Neuronal stem cell (in vitro differentiated cells): ENCODE measurements around the gene ZBBX.

Experiments used
- DNase-seq: peaks from one replicate; pipeline ENCODE4 v3.0.0-alpha.2; 2013; ENCODE audit warnings: low spot score
- H2AFZ ChIP-seq: one replicate; pipeline ENCODE4 v1.6.1; 2013; ENCODE audit warnings: mild to moderate bottlenecking, low read length, inconsistent platforms
- H2AK5ac ChIP-seq: 2 replicates; pipeline ENCODE4 v1.6.1; 2013; ENCODE audit warnings: low read depth, mild to moderate bottlenecking, inconsistent platforms, low read length, moderate library complexity, mixed read lengths
- H2BK120ac ChIP-seq: 2 replicates; pipeline ENCODE4 v1.6.1; 2013; ENCODE audit warnings: low read depth, mild to moderate bottlenecking, inconsistent platforms, low read length, moderate library complexity, mixed read lengths
- H2BK12ac ChIP-seq: one replicate; pipeline ENCODE4 v1.6.1; 2013; ENCODE audit warnings: low read length, inconsistent platforms
- H2BK15ac ChIP-seq: 2 replicates; pipeline ENCODE4 v1.6.1; 2013; ENCODE audit warnings: mild to moderate bottlenecking, low read length, inconsistent platforms, mixed read lengths
- H2BK5ac ChIP-seq: one replicate; pipeline ENCODE4 v1.6.1; 2013; ENCODE audit warnings: inconsistent platforms, mild to moderate bottlenecking, low read length, moderate library complexity
- H3K14ac ChIP-seq: one replicate; pipeline ENCODE4 v1.6.1; 2013; ENCODE audit warnings: low read length, inconsistent platforms
- H3K18ac ChIP-seq: 2 replicates; pipeline ENCODE4 v1.6.1; 2013; ENCODE audit warnings: low read length, inconsistent platforms
- H3K23ac ChIP-seq: 2 replicates; pipeline ENCODE4 v1.6.1; 2013; ENCODE audit warnings: low read depth, mild to moderate bottlenecking, mixed read lengths, low read length, inconsistent platforms; ENCODE audit not compliant: poor library complexity
- H3K27ac ChIP-seq: replicated peaks from 3 replicates; pipeline ENCODE4 v1.5.1; 2013; ENCODE audit warnings: low read length, inconsistent platforms
- H3K27me3 ChIP-seq, 3 experiments: 2 replicates each; pipeline ENCODE4 v1.6.1; 2013; ENCODE audit warnings: low read length in 3 of 3, mild to moderate bottlenecking in 2 of 3, inconsistent platforms in 1 of 3, low read depth in 1 of 3, mixed read lengths in 1 of 3, moderate library complexity in 1 of 3; ENCODE audit not compliant: control insufficient read depth in 3 of 3, insufficient read depth in 3 of 3
- H3K36me3 ChIP-seq, 2 donors: replicated peaks in 1 of 2; 2 replicates each; pipeline ENCODE4 v1.6.1; 2013; ENCODE audit warnings: low read length in 2 of 2; ENCODE audit not compliant: control insufficient read depth in 2 of 2, insufficient read depth in 2 of 2
- H3K4ac ChIP-seq: 2 replicates; pipeline ENCODE4 v1.6.1; 2013; ENCODE audit warnings: inconsistent platforms, mild to moderate bottlenecking, low read length, moderate library complexity
- H3K4me1 ChIP-seq, 2 donors: 1 replicate in 1 of 2; 2 replicates in 1 of 2; pipeline ENCODE4 v1.6.1; 2013; ENCODE audit warnings: low read length in 2 of 2, low read depth in 1 of 2; ENCODE audit not compliant: control insufficient read depth in 2 of 2, insufficient read depth in 1 of 2
- H3K4me2 ChIP-seq: one replicate; pipeline ENCODE4 v1.6.1; 2013; ENCODE audit warnings: mild to moderate bottlenecking, low read length, inconsistent platforms; ENCODE audit not compliant: insufficient read depth, poor library complexity, severe bottlenecking
- H3K4me3 ChIP-seq, 2 donors: 2 replicates each; pipeline ENCODE4 v1.5.1; 2013; ENCODE audit warnings: low read length in 2 of 2, mild to moderate bottlenecking in 2 of 2, inconsistent platforms in 1 of 2, moderate library complexity in 1 of 2
- H3K79me1 ChIP-seq: one replicate; pipeline ENCODE4 v1.6.1; 2013; ENCODE audit warnings: low read depth, mild to moderate bottlenecking, inconsistent platforms, low read length, moderate library complexity
- H3K9ac ChIP-seq: one replicate; pipeline ENCODE4 v1.6.1; 2013; ENCODE audit warnings: mild to moderate bottlenecking, low read depth, low read length, inconsistent platforms; ENCODE audit not compliant: poor library complexity
- H3K9me3 ChIP-seq, 2 donors: replicated peaks in 1 of 2; 2 replicates each; pipeline versions ENCODE3 to v1.6.1; 2013; ENCODE audit warnings: low read length in 2 of 2, mild to moderate bottlenecking in 2 of 2, inconsistent platforms in 1 of 2, low read depth in 1 of 2, mixed read lengths in 1 of 2, moderate library complexity in 1 of 2; ENCODE audit not compliant: control insufficient read depth in 2 of 2, insufficient read depth in 1 of 2
- H4K8ac ChIP-seq: one replicate; pipeline ENCODE4 v1.6.1; 2013; ENCODE audit warnings: low read depth, mild to moderate bottlenecking, inconsistent platforms, low read length, moderate library complexity
- H4K91ac ChIP-seq: one replicate; pipeline ENCODE4 v1.6.1; 2013; ENCODE audit warnings: low read length, low read depth, mild to moderate bottlenecking, inconsistent platforms; ENCODE audit not compliant: poor library complexity
- WGBS, 2 donors: extraction: QIAGEN DNeasy Blood & Tissue Kit; methylation state at CpG; one replicate each; pipeline ENCODE4 v1.1.7; 2013; ENCODE audit warnings: missing lambda C conversion rate in 2 of 2, mixed read lengths in 1 of 2; ENCODE audit not compliant: insufficient read length in 2 of 2, insufficient replicate concordance in 1 of 2; ENCODE audit errors: extremely low coverage in 2 of 2; 5-methylcytosine and 5-hydroxymethylcytosine counted together

Gene ZBBX

DNA sequence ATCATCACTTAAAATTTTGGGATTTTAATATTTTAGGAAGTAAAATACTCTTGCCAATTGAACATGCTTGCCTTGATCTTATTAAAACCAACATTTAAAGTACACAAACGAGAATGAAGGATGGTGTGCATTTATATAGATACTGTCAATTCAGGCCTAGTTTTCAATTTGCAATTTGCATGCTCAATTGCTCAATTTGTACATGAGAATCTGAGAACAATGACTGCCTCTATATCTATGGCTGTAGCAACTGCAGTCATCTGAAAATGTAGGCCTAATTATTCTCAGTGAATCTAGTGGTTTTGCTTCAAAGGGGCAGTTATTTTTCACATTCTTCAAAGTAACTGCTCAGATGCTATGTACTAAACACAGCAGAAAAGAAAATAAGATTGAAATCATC lies 18.8 kb downstream of the ZBBX start:
- Histone ChIP-seq H3K9me3 (no peaks in the 10 kb centered on the region), H3K4ac (no peak overlapping the region)

DNA sequence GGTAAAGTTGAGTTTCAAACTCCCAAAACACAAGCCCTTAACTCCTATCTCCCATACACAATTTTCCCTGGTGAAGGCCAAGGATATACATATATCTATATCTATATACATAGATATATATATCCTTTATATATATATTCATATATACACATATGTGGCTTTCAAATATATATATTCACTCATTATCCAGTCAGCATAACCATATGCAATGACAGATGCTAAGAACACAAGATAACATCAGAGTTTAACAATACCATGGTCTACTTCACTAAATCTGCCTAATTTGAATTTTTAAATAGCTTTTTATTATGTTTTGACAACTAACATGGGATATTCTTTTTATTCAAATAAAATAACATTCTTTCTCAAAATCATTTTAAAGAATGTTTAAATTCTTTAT lies 24.7 kb downstream of the ZBBX start:
- Histone ChIP-seq H3K18ac (no peak overlapping the region), H2BK5ac (no peak overlapping the region), H3K36me3 (no peaks in the 10 kb centered on the region), H3K27ac (no peak overlapping the region), H2BK15ac (no peak overlapping the region), H3K23ac (no peak overlapping the region), H3K27me3 (no peaks in the 10 kb centered on the region), H3K9ac (no peak overlapping the region), H4K8ac (no peak overlapping the region), H3K9me3 (peaks cover 0 to 1% of the 10 kb centered on the region in 2 donors), H4K91ac (no peak overlapping the region), H3K4me2 (no peak overlapping the region), H2AK5ac (no peak overlapping the region), H2BK12ac (no peak overlapping the region), H3K4me3 (no peak overlapping the region), H3K79me1 (no peaks in the 10 kb centered on the region), H3K14ac (no peak overlapping the region), H2AFZ (no peak overlapping the region), H2BK120ac (no peak overlapping the region), H3K4ac (no peak overlapping the region), H3K4me1 (no peaks in the 10 kb centered on the region)
- DNase-seq, result no peak

More for the DNA sequence above, 18.8 kb downstream of the ZBBX start:
- no peak overlapping the region for H3K9ac ChIP-seq
- H2BK5ac ChIP-seq, result no peak overlapping the region
- DNase-seq, result no peak
- no peak overlapping the region for H2AFZ ChIP-seq
- no peak overlapping the region for H3K23ac ChIP-seq
- no peaks in the 10 kb centered on the region for H3K79me1 ChIP-seq
- no peaks in the 10 kb centered on the region for H3K36me3 ChIP-seq
- no peaks in the 10 kb centered on the region for H3K27me3 ChIP-seq
- H4K91ac ChIP-seq, result no peak overlapping the region
- no peak overlapping the region for H2BK15ac ChIP-seq
- no CpG with 5 or more reads among the region's 1 CpG for WGBS, 2 donors
- no peak overlapping the region for H3K18ac ChIP-seq
- H2AK5ac ChIP-seq, result no peak overlapping the region
- H4K8ac ChIP-seq, result no peak overlapping the region
- no peak overlapping the region for H3K14ac ChIP-seq
- no peak overlapping the region for H2BK12ac ChIP-seq
- H2BK120ac ChIP-seq, result no peak overlapping the region
- H3K4me1 ChIP-seq, result no peaks in the 10 kb centered on the region
- H3K4me3 ChIP-seq, result no peak overlapping the region
- H3K4me2 ChIP-seq, result no peak overlapping the region
- no peak overlapping the region for H3K27ac ChIP-seq

DNA sequence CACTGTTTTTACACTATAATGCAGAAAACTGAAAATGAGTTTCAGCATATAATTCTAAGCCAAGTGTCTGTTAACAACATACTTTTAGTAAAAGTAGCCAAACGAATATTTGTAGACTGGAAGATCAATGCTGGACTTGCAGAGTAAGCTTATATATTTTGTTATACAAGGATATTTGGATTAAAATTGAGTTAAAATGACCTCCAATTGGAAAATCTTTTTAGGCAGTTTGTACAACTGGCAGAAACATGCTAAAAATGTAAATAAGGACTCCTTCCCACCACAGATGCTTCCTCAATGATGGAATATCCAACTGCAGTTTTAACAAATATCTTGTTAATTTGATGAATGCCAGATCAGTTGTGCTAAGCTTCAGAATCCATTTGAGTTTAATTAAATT lies 25.3 kb downstream of the ZBBX start:
- H4K8ac ChIP-seq, result no peak overlapping the region
- no peak overlapping the region for H2AFZ ChIP-seq
- WGBS, 2 donors, result no CpG with 5 or more reads among the region's 1 CpG
- no peaks in the 10 kb centered on the region for H3K27me3 ChIP-seq
- H2AK5ac ChIP-seq, result no peak overlapping the region
- H3K9ac ChIP-seq, result no peak overlapping the region
- H2BK5ac ChIP-seq, result no peak overlapping the region
- H4K91ac ChIP-seq, result no peak overlapping the region
- no peak overlapping the region for H2BK12ac ChIP-seq
- no peak overlapping the region for H2BK120ac ChIP-seq
- no peak overlapping the region for H3K27ac ChIP-seq
- H3K9me3 ChIP-seq, result peaks cover 0 to 1% of the 10 kb centered on the region in 2 donors
- H3K23ac ChIP-seq, result no peak overlapping the region
- H3K4me1 ChIP-seq, result no peaks in the 10 kb centered on the region
- H3K4me3 ChIP-seq, result no peak overlapping the region
- H3K4ac ChIP-seq, result no peak overlapping the region
- no peak overlapping the region for H3K18ac ChIP-seq
- H3K14ac ChIP-seq, result no peak overlapping the region
- no peak for DNase-seq
- H3K36me3 ChIP-seq, result no peaks in the 10 kb centered on the region
- H2BK15ac ChIP-seq, result no peak overlapping the region
- no peaks in the 10 kb centered on the region for H3K79me1 ChIP-seq
- no peak overlapping the region for H3K4me2 ChIP-seq

DNA sequence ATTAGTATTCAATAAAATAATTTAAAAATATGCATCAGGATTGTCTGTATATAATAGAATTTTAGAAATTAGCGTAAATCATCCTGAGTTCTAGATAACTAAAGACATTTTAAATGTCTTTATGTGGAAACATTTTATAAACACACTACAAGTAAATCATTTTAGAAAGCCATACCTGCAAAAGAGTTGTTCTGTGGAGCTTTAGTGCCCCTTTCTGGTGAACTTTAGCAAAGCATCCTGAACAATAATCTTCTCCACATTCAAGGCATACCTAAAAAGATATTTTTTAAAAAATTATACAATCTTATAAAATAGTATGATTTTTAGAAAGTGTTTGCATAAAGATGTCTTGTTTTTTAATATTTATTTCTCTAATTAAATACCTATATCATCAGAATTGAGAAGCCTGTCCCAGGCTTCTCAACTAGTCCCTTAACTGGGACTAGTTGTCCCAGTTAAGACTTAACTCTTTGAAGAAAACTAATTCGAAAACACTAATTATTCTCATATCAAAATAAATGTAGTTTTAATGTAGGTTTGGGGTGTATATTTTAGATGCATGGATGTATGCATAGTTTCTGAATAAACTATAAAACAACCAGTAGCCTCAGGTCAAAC lies 29.7 kb downstream of the ZBBX start:
- H3K4ac ChIP-seq, result no peak overlapping the region
- no peak overlapping the region for H2BK15ac ChIP-seq
- H3K4me3 ChIP-seq, result no peak overlapping the region

More for the DNA sequence above, 29.7 kb downstream of the ZBBX start:
- Histone ChIP-seq H2AFZ (no peak overlapping the region), H3K4me1 (no peaks in the 10 kb centered on the region), H2BK120ac (no peak overlapping the region), H3K18ac (no peak overlapping the region), H3K36me3 (no peaks in the 10 kb centered on the region), H4K8ac (no peak overlapping the region), H3K14ac (no peak overlapping the region), H3K9me3 (peaks cover 0 to 1% of the 10 kb centered on the region in 2 donors), H3K23ac (no peak overlapping the region), H3K27ac (no peak overlapping the region), H3K9ac (no peak overlapping the region), H3K79me1 (no peaks in the 10 kb centered on the region), H2AK5ac (no peak overlapping the region), H2BK5ac (no peak overlapping the region), H3K27me3 (no peaks in the 10 kb centered on the region), H3K4me2 (no peak overlapping the region), H4K91ac (no peak overlapping the region), H2BK12ac (no peak overlapping the region)
- WGBS, 2 donors, result no CpG with 5 or more reads among the region's 2 CpGs
- DNase-seq, result peak; percentile 29
